Psoas muscle (tissue), 8 donors: ENCODE results near the gene GYS2. TPM values are rescaled to one million over a fixed set of nuclear protein-coding genes. Genes with fewer than 3 reads are reported as not detected.

Source experiments
- ATAC-seq, 4 donors: fragments of 200-7000 bp; cut with Tn5 transposase; one replicate each; pipeline ENCODE4 v1.9.1; 2020; ENCODE audit warnings: moderate library complexity in 3 of 4, mild to moderate bottlenecking in 2 of 4
- DNase-seq, 2 donors: peaks; one replicate each; pipeline ENCODE4 v3.0.0-alpha.2; 2020
- H3K27ac ChIP-seq: fragments of 200-600 bp; one replicate; pipeline ENCODE4 v1.8.0; 2022
- H3K27me3 ChIP-seq, 3 donors: fragments of 200-600 bp in 1 of 3; one replicate each; pipeline versions ENCODE4 v1.6.1 to v1.8.0; 2013 to 2022; ENCODE audit warnings: low read length in 2 of 3, mild to moderate bottlenecking in 2 of 3, moderate library complexity in 1 of 3; ENCODE audit not compliant: insufficient read depth in 3 of 3
- H3K36me3 ChIP-seq, 2 donors: fragments of 200-600 bp in 1 of 2; one replicate each; pipeline versions ENCODE4 v1.6.1 to v1.8.0; 2013 to 2022; ENCODE audit warnings: low read depth in 1 of 2, mild to moderate bottlenecking in 1 of 2, moderate library complexity in 1 of 2; ENCODE audit not compliant: insufficient read depth in 1 of 2
- H3K4me1 ChIP-seq: fragments of 200-600 bp; one replicate; pipeline ENCODE4 v1.8.0; 2022
- H3K4me3 ChIP-seq: fragments of 200-600 bp; one replicate; pipeline ENCODE4 v1.8.0; 2022; ENCODE audit warnings: mild to moderate bottlenecking
- H3K9me3 ChIP-seq: fragments of 200-600 bp; one replicate; pipeline ENCODE4 v1.8.0; 2022
- WGBS, 3 donors: extraction: QIAGEN DNeasy Blood & Tissue Kit; methylation state at CpG; one replicate each; pipeline versions ENCODE4 v1.1.6 to v1.1.7; 2013; 5-methylcytosine and 5-hydroxymethylcytosine counted together
- intact Hi-C, 2 donors: fragments of 100-400 bp; cut with DNase I; formaldehyde crosslinking; loops; one replicate each; pipeline versions ENCODE4 v1.11.0 to v1.14.2; 2022
- polyA plus RNA-seq, 3 donors: library from polyadenylated mRNA; stranded (reverse); fragments of 200-250 nt; gene quantifications; one replicate each; pipeline ENCODE4 v1.2.3, GENCODE V29; 2013
- total RNA-seq, 4 donors: library from RNA; stranded (reverse); fragmentation: NEBNext Ultra II Directional in 2 of 4; extraction: Animal tissue kit (Norgen Biotek cat#: 25700) in 2 of 4; gene quantifications; one replicate each; pipeline versions ENCODE4 v1.2.1 to v1.2.4, GENCODE V29; 2021 to 2023
- TF ChIP-seq, protein P1 (sequence below): fragments of 200-600 bp; IDR thresholded peaks from one replicate; pipeline ENCODE4 v1.8.0; 2022; ENCODE audit warnings: antibody characterized with exemption
- donor health status: healthy with polysubstance abuse.
- donor health status: DM: no; HTN: no; CAD: no; lungs with moderate emphysema.
- donor health status: Bipolar disorder and iron deficiency.
- donor health status: healthy.
- donor health status: DM: yes; HTN: yes; CAD: no.
- donor health status: DM: no; HTN: no; CAD: no.
- donor health status: DM: no; HTN: no; CAD: no.
- donor health status: DM: yes; HTN: yes; CAD: no.

The GYS2 gene
- total and polyA plus RNA-seq, 7 donors = 0.03 to 0.09 TPM; not detected in 5

DNA sequence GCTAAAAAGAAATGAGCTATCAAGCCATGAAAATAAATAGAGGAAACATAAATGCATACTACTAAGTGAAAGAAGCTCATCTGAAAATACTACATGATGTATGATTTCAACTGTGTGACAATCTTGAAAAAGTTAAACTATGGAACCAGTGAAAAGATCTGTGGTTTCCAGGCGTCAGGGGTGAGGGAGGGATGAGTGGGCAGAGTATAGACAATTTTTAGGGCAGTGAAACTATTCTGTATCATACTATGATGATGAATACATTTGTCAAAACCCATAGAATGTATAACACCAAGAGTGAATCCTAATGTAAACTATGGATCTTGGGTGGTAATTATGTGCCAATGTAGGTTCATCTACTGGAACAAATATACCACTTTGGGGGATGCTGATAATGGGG, 57.2 kb downstream of the GYS2 start:
- H3K36me3 ChIP-seq = no peaks in the 10 kb centered on the region
- no peak for DNase-seq
- peaks cover 21% of the 10 kb centered on the region for H3K4me1 ChIP-seq
- H3K27me3 ChIP-seq = no peaks in the 10 kb centered on the region
- no peaks in the 10 kb centered on the region for H3K9me3 ChIP-seq
- 86 to 100% (median 91%) methylated on average over 1 of the region's 1 CpG for WGBS, 3 donors
- H3K27ac ChIP-seq = no peak overlapping the region
- intact Hi-C loops = no loop called here
- H3K4me3 ChIP-seq = no peak overlapping the region
- ATAC-seq = no peak
- TF ChIP-seq, protein P1, sequence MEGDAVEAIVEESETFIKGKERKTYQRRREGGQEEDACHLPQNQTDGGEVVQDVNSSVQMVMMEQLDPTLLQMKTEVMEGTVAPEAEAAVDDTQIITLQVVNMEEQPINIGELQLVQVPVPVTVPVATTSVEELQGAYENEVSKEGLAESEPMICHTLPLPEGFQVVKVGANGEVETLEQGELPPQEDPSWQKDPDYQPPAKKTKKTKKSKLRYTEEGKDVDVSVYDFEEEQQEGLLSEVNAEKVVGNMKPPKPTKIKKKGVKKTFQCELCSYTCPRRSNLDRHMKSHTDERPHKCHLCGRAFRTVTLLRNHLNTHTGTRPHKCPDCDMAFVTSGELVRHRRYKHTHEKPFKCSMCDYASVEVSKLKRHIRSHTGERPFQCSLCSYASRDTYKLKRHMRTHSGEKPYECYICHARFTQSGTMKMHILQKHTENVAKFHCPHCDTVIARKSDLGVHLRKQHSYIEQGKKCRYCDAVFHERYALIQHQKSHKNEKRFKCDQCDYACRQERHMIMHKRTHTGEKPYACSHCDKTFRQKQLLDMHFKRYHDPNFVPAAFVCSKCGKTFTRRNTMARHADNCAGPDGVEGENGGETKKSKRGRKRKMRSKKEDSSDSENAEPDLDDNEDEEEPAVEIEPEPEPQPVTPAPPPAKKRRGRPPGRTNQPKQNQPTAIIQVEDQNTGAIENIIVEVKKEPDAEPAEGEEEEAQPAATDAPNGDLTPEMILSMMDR = no peak

DNA sequence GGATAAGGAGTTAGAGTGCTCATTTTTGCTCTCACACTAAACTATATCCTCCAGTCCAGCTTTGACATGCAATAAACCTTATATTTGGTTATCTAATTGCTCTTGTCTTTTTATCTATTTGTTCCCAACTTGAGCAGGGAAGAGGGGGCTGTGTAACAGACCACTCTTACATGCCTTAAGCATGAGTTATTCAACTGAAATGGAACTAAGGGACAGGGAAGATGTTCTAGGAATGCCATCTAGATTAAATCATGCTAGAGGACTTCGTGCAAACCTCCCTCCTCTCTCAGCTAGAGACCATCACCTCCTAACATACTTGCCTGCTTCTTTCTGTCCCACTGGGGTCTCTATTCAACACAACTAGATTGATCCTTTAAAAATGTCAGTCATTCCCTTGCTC, 57.9 kb downstream of the GYS2 start:
- H3K27me3 ChIP-seq = no peaks in the 10 kb centered on the region
- intact Hi-C loops = no loop called here

DNA sequence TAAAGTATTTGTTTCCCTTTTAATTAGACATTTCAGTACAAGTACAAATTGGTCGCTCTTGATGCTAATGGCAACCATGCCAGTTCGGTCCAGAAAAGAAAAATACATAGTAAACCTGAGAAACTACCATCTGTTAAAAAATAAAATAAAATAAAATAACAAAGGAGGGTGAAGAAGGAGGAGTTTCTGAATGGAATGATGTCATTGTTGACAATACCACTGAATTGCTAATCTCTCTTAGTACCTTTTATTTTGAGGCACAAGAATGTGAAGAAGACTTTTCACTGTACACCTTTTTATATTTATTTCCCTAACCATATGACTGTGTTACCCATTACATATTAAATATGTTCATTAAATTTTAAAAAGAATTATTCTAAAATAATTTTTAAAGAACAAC, 59.1 kb downstream of the GYS2 start:
- ATAC-seq = no peak
- Histone ChIP-seq H3K4me3 (no peak overlapping the region), H3K27ac (no peak overlapping the region), H3K36me3 (peaks cover 0 to 1% of the 10 kb centered on the region in 2 donors), H3K4me1 (peaks cover 15% of the 10 kb centered on the region), H3K9me3 (no peaks in the 10 kb centered on the region), H3K27me3 (no peaks in the 10 kb centered on the region)
- intact Hi-C loops = no loop called here
- DNase-seq = no peak
- WGBS, 3 donors = 90 to 96% (median 91%) methylated on average over 2 of the region's 2 CpGs
- TF ChIP-seq, protein P1 = no peak

More for the DNA sequence above, 57.9 kb downstream of the GYS2 start:
- ATAC-seq (no peak), DNase-seq (no peak)
- Histone ChIP-seq H3K9me3 (no peaks in the 10 kb centered on the region), H3K36me3 (no peaks in the 10 kb centered on the region), H3K4me3 (no peak overlapping the region), H3K27ac (no peak overlapping the region), H3K4me1 (peaks cover 18% of the 10 kb centered on the region)
- WGBS, 3 donors = 0 to 9% (median 0%) methylated on average over 1 of the region's 1 CpG
- TF ChIP-seq, protein P1 = no peak

DNA sequence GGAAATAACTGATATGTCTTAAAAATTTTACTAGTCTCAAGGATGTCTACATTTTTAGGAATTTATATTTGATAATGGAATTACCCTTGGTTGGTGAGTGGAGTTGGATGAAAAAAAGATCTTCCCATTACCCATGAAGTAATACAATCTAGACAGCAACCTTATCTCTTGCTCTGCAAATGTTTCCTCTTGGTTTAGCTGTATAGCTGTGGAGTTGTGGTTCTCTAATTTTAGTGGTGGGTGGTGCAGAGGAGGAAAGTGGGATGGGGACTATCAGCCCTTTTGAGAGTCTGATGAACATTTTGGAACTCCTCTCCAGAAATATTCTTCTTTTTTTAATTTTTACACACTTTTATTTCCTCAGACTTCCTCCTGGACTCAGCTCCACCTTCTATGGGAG, 61.5 kb downstream of the GYS2 start:
- TF ChIP-seq, protein P1 = no peak

DNA sequence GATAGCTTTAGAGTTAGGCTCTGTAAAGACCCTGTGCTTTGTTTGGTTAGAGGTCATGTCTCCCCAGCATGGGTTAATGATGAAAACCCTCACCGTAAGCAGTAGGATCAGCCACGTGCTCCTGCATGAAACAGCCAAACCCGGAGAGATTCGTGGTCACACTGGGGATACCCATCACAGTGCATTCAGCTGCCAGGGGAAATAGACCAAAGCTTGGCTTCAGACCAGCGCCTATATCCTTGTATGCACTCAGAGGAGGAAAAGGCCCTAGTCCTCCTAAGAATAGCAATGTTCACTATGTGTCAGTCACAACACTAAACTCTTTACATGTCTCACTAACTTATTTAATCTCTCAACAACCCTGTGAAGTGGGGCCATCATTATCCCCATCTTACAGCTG, 62.2 kb downstream of the GYS2 start:
- H3K4me3 ChIP-seq = no peak overlapping the region
- ATAC-seq (no peak), DNase-seq (no peak)
- no peaks in the 10 kb centered on the region for H3K27me3 ChIP-seq
- WGBS, 3 donors = 22 to 43% (median 29%) methylated on average over 5 of the region's 5 CpGs
- H3K4me1 ChIP-seq = peaks cover 6% of the 10 kb centered on the region
- H3K27ac ChIP-seq = no peak overlapping the region
- intact Hi-C loops = no loop called here
- H3K36me3 ChIP-seq = peaks cover 0 to 9% of the 10 kb centered on the region in 2 donors
- H3K9me3 ChIP-seq = no peaks in the 10 kb centered on the region
- TF ChIP-seq, protein P1 = no peak

More for the DNA sequence above, 61.5 kb downstream of the GYS2 start:
- no peaks in the 10 kb centered on the region for H3K27me3 ChIP-seq
- intact Hi-C loops = no loop called here
- H3K4me1 ChIP-seq = peaks cover 6% of the 10 kb centered on the region
- no peak overlapping the region for H3K27ac ChIP-seq
- DNase-seq = no peak
- H3K9me3 ChIP-seq = no peaks in the 10 kb centered on the region
- no peak overlapping the region for H3K4me3 ChIP-seq
- peaks cover 0 to 4% of the 10 kb centered on the region in 2 donors for H3K36me3 ChIP-seq
- ATAC-seq = no peak
